Immature natural killer cell (primary cell): ENCODE data around the gene SORL1-AS1.
A peak's percentile ranks its signal among the peaks of the same experiment; 100 is the strongest.

ENCODE experiments used
- DNase-seq, 3 donors: peaks; one replicate each; pipeline ENCODE4 v3.0.0; 2022; ENCODE audit warnings: mixed read lengths in 1 of 3
- H3K27ac Mint-ChIP-seq, 6 donors: one replicate each; pipeline ENCODE4 v1.8.0; 2020; ENCODE audit warnings: mixed read lengths in 6 of 6, mild to moderate bottlenecking in 5 of 6, inconsistent platforms in 4 of 6, moderate library complexity in 3 of 6
- H3K27me3 Mint-ChIP-seq, 3 donors: one replicate each; pipeline ENCODE4 v1.8.0; 2020 to 2021; ENCODE audit warnings: low read depth in 3 of 3, mild to moderate bottlenecking in 3 of 3, mixed read lengths in 3 of 3, moderate library complexity in 3 of 3, inconsistent platforms in 1 of 3
- H3K36me3 Mint-ChIP-seq, 3 donors: one replicate each; pipeline ENCODE4 v1.8.0; 2020; ENCODE audit warnings: mixed read lengths in 3 of 3, inconsistent platforms in 2 of 3, mild to moderate bottlenecking in 2 of 3
- H3K4me1 Mint-ChIP-seq, 2 donors: one replicate each; pipeline ENCODE4 v1.8.0; 2020; ENCODE audit warnings: inconsistent platforms in 2 of 2, mild to moderate bottlenecking in 2 of 2, mixed read lengths in 2 of 2, moderate library complexity in 1 of 2
- H3K4me3 Mint-ChIP-seq, 5 donors: one replicate each; pipeline ENCODE4 v1.8.0; 2020; ENCODE audit warnings: mild to moderate bottlenecking in 5 of 5, mixed read lengths in 5 of 5, inconsistent platforms in 3 of 5, moderate library complexity in 3 of 5
- H3K9me3 Mint-ChIP-seq, 6 donors: one replicate each; pipeline ENCODE4 v1.8.0; 2020; ENCODE audit warnings: mild to moderate bottlenecking in 6 of 6, mixed read lengths in 6 of 6, inconsistent platforms in 4 of 6, moderate library complexity in 3 of 6

SORL1-AS1 gene

DNA sequence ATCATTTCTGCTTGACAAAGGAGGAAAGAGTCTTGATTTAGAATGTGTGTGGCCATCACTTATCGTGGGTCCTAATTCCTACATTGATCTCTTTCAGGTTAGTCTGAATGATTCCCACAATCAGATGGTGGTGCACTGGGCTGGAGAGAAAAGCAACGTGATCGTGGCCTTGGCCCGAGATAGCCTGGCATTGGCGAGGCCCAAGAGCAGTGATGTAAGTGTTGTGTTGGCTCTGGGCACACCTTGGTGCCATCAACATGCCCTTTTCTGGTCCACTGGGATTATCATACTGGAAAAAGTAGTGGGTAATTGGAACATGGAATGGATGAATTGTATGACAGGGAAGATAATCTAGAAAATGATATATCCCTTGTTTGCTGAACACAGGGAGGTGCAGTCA lies 17.1 kb upstream of the SORL1-AS1 start:
- Mint-ChIP-seq H3K4me3 (peak overlapping the region; percentile 22 to 88 (median 78)), H3K36me3 (peaks cover 22 to 47% (median 41%) of the 10 kb centered on the region in 3 donors), H3K4me1 (peaks cover 100% of the 10 kb centered on the region in 2 donors), H3K27me3 (peaks cover 0 to 28% (median 15%) of the 10 kb centered on the region in 3 donors), H3K27ac (peak overlapping the region; percentile 95 to 99 (median 96)), H3K9me3 (no peaks in the 10 kb centered on the region)
- no peak for DNase-seq

DNA sequence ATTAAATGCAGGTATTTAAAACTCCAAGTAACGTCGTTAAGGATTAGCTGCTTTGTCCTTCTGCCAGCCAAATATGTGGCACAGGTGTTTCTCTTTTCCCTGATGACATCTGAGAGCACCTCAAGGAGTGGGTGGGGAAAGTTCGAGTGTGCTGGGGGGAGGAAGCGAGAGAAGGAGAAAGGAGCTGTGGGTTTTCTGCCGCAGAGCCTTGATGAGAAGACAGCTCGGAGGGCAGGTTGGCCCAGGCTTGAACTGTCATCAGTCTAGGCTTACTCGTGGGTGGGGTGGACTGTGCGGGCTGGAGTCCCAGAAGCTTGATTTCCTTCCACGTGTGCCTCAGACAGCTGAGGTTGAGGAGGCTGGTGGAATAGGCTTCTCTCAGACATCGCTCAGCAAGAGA lies 15.2 kb upstream of the SORL1-AS1 start:
- DNase-seq, result peak; percentile 70 to 77 (median 76)
- Mint-ChIP-seq H3K4me3 (peak overlapping the region; percentile 76 to 88 (median 78)), H3K27ac (peak overlapping the region; percentile 95 to 99 (median 96)), H3K9me3 (no peaks in the 10 kb centered on the region), H3K36me3 (peaks cover 13 to 37% (median 28%) of the 10 kb centered on the region in 3 donors), H3K27me3 (peaks cover 0 to 32% (median 21%) of the 10 kb centered on the region in 3 donors), H3K4me1 (peaks cover 100% of the 10 kb centered on the region in 2 donors)

DNA sequence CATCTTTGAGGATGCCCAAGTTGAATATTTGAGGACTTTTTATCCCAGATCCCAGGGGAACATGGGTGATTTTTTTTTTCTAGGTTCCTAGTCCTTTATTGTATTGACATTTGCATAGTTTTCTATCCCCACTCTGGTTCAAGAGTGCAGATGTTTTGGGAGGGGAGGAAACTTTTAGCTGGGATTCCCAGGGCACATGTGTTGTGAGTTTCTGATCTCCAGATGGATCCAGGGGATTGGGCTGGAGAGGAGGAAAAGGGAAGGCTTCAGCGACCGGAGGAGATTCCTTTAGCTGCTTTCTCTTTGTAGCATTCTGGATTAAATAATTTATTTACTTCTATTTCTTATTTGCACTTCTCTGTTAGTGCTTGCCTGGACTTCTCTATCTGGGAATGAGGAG lies 14.7 kb upstream of the SORL1-AS1 start:
- H3K36me3 Mint-ChIP-seq, result peaks cover 11 to 34% (median 24%) of the 10 kb centered on the region in 3 donors

DNA sequence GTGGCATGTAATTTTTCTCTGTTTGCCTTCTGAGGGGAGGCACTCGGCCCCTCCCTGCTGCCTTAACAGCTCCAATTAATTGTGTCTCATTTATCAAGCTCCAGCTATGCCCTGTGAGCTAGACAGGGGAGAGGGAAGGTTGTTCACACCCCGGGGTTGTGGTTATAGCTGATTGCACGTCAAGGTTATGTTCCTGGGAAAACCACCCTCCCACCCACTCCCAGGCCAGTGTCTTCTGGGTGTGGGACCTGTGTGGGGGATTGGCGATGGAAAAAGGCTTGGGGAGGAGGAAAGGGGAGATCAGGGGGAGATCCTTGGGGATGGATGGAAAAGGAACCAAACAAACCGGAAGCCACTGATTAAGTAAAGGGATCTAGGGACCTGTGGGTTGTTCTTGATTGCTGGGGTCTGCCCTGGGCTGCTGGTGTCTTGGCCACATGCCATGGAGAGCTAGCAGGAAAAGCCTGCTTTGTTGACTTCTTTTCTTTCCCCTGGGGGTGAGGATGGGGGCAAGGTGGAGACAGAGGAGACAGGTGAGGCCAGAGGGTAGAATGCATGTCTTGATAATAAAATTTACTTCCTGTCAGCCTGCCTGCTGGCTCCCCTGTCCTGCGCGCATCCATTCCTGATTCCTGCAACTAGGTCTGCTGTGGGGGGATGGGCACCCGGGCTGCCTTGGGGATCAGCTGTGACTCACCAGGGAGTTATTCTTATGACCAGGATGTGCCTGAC lies 13.5 kb upstream of the SORL1-AS1 start:
- H3K4me3 Mint-ChIP-seq, result peak overlapping the region; percentile 78 to 88 (median 81)
- peaks cover 0 to 25% (median 16%) of the 10 kb centered on the region in 3 donors for H3K27me3 Mint-ChIP-seq
- peaks cover 100% of the 10 kb centered on the region in 2 donors for H3K4me1 Mint-ChIP-seq
- H3K36me3 Mint-ChIP-seq, result peaks cover 9 to 24% (median 15%) of the 10 kb centered on the region in 3 donors
- peak in 2 of 3 donors; percentile 45 to 57 for DNase-seq
- no peaks in the 10 kb centered on the region for H3K9me3 Mint-ChIP-seq
- peak overlapping the region; percentile 95 to 99 (median 96) for H3K27ac Mint-ChIP-seq

More for the DNA sequence above, 14.7 kb upstream of the SORL1-AS1 start:
- Mint-ChIP-seq H3K9me3 (no peaks in the 10 kb centered on the region), H3K27me3 (peaks cover 0 to 32% (median 20%) of the 10 kb centered on the region in 3 donors), H3K4me3 (peak overlapping the region; percentile 76 to 88 (median 78)), H3K4me1 (peaks cover 100% of the 10 kb centered on the region in 2 donors), H3K27ac (peak overlapping the region; percentile 95 to 99 (median 96))
- DNase-seq, result no peak

DNA sequence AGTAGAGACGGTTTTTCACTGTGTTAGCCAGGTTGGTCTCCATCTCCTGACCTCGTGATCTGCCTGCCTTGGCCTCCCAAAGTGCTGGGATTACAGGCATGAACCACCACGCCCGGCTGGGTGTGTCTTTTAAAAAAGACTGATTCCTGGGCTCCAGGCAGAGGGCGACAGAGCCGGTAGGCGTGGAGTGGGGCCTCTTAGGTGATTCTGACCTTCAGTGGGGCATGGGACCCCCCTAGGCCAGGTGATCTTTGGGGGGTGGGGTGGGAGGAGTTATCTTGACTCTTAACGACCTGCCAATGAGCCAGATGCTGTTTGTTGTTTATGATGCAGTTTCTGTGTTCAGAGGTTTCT lies 12.9 kb upstream of the SORL1-AS1 start:
- no peak for DNase-seq
- H3K27me3 Mint-ChIP-seq, result peaks cover 0 to 25% (median 16%) of the 10 kb centered on the region in 3 donors
- H3K27ac Mint-ChIP-seq, result peak overlapping the region; percentile 95 to 99 (median 96)
- H3K4me3 Mint-ChIP-seq, result peak overlapping the region; percentile 78 to 88 (median 81)
- H3K4me1 Mint-ChIP-seq, result peaks cover 100% of the 10 kb centered on the region in 2 donors
- no peaks in the 10 kb centered on the region for H3K9me3 Mint-ChIP-seq
- H3K36me3 Mint-ChIP-seq, result peaks cover 9 to 20% (median 10%) of the 10 kb centered on the region in 3 donors

DNA sequence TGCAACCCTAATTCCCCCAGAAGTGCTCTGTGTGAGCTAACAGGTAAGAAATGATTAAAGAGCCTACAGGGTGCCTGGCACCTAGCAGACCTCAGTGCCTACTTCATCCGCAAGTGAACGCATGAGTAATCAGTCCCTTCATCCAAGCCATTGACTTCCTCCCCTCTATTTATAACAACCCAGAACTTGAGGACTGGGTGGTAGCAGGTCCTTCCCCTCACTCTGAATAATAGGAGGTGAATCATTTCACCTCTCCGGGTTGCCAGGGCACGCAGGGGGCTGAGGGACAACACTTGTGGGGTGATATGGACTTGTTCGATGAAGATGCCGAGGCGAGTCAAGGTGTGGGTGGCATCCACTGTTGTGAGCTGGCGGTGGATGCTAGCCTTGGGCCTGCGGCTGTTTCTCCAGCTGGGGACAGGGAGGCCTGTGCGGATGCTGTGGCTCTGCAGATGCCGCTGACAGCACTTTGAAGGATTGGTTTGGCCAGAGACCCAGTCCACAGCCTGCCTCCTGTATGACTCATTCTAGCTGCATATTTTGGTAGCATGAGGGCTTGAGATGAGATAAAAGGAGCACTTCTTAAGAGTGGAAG lies 11.7 kb upstream of the SORL1-AS1 start:
- Mint-ChIP-seq H3K27me3 (peaks cover 0 to 25% (median 16%) of the 10 kb centered on the region in 3 donors), H3K36me3 (peaks cover under 1 to 8% (median 2%) of the 10 kb centered on the region in 3 donors), H3K4me3 (peak overlapping the region; percentile 71 to 88 (median 81)), H3K4me1 (peaks cover 99 to 100% of the 10 kb centered on the region in 2 donors), H3K27ac (peak overlapping the region; percentile 95 to 99 (median 96)), H3K9me3 (no peaks in the 10 kb centered on the region)
- DNase-seq, result peak; percentile 79 to 87 (median 84)

DNA sequence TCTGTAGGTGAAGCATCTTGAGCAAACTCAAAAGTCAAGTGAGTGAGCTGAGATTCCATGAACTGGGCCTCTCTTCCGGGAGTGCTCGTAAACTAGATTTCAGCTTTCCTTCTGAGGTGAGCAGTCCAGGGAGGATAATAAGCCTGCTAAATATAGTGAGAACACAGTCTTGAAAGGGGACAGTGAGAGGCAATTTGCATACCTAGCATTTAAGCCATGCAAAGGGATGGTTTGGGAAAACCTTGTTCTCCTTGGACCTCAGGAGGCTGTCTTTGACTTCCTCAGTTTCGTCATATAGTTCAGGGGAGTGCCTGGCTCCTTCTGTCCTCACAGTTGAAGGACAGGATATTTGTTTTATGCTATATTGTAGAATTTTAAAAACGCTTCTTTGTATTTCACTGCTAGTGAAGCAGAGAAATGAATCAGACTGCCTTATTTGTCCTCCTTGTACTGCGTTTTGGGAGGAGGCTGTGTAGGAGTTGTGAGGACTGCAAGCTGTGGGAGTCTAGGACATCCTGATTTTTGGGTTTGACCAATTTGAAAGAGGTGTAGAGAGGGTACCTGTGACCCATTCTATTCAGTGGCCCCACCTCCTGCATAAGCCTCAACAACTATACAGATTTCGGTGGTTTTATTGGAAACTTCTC lies 11.0 kb upstream of the SORL1-AS1 start:
- peaks cover 3 to 4% (median 4%) of the 10 kb centered on the region in 3 donors for H3K36me3 Mint-ChIP-seq
- H3K27me3 Mint-ChIP-seq, result peaks cover 0 to 22% (median 16%) of the 10 kb centered on the region in 3 donors
- H3K4me3 Mint-ChIP-seq, result peak overlapping the region; percentile 71 to 88 (median 81)
- no peaks in the 10 kb centered on the region for H3K9me3 Mint-ChIP-seq
- peak overlapping the region; percentile 95 to 99 (median 96) for H3K27ac Mint-ChIP-seq
- peaks cover 99 to 100% of the 10 kb centered on the region in 2 donors for H3K4me1 Mint-ChIP-seq
- DNase-seq, result no peak

DNA sequence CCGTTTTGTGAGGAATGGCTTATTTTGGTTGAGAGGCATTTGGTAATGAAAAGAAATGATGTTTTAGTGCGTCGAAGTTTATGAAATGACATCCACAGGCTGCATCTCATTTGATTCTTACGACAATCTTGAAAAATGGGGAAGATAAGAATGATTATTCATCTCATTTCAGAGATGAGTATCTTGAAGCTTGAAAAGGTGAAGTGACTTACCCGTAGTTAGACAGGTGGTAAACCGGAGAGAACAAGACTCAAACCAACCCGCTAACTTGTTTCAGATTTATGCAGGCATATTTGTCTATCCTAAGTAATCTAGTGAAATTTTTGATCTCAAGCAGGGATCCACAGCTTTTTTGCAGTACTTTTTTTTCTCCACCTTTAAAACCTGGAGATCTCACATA lies 9.1 kb upstream of the SORL1-AS1 start:
- Mint-ChIP-seq H3K27me3 (peaks cover 0 to 16% (median 12%) of the 10 kb centered on the region in 3 donors), H3K27ac (peak overlapping the region; percentile 95 to 99 (median 96)), H3K4me3 (peak overlapping the region in 2 of 5 donors; percentile 15 to 85), H3K4me1 (peaks cover 98 to 100% of the 10 kb centered on the region in 2 donors), H3K9me3 (no peaks in the 10 kb centered on the region), H3K36me3 (peaks cover 0 to 16% (median 9%) of the 10 kb centered on the region in 3 donors)
- no peak for DNase-seq

DNA sequence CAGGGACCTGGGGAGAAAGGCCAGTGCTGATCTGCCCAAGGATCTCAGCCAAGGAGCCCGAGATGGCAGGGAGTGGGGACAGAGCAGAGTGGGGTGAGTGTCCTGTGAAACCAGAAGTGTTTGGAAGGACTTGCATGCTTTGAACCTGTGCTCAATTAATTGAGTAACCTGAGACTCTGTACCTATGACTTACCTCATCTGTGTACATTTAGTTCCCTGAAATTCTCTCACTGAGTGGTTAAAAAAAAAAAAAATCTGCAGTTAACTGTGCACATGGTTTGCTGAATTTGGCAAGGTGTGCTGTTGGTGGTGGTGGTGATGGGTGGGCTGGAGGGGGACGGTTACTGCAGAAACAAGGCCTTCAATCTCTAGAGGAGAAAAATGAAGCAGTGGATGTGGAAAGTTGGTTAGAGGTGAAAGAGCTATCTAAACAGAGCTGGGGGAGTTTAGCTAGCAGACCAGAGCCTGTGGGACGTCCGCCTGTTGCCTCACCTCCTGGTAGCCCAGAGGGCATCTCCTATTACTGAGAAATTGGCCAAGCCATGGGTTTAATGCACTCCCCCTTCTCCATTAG lies 8.3 kb upstream of the SORL1-AS1 start:
- H3K27me3 Mint-ChIP-seq, result peaks cover 0 to 12% (median 10%) of the 10 kb centered on the region in 3 donors
- no peak for DNase-seq
- peaks cover 98 to 100% of the 10 kb centered on the region in 2 donors for H3K4me1 Mint-ChIP-seq
- H3K4me3 Mint-ChIP-seq, result peak overlapping the region in 2 of 5 donors; percentile 9 to 85
- H3K36me3 Mint-ChIP-seq, result peaks cover 0 to 19% (median 9%) of the 10 kb centered on the region in 3 donors
- no peaks in the 10 kb centered on the region for H3K9me3 Mint-ChIP-seq
- H3K27ac Mint-ChIP-seq, result peak overlapping the region; percentile 95 to 99 (median 96)

DNA sequence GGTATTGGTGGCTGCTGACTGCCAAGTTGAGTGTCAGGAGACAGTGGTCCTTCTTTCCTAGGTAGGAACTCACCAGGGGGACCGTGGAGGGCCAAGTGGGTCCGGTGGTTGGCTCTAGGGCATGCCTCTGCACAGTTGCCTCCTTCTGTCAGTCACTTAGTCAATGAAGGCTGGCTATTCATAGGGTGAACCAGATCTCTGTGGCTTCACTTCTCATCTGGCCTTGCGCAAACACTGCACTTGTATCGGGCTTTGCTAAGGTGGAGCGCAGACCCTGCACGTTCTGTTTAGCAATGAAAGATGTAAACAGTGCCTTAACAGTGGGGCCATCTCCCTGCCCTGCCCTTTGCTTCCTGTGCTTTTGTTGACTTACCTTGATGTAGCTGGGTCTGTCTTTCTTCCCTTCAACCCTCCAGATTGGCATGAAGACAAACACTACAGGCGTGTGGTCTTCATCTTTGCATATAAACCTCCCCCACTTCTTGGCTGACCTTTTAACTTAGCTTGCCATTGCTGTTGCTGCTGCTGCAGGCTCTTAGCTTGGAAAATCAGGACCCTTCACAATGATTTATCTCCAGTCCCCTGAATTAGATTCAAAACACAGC lies 6.7 kb upstream of the SORL1-AS1 start:
- H3K36me3 Mint-ChIP-seq, result peaks cover 0 to 20% (median 9%) of the 10 kb centered on the region in 3 donors
- H3K4me1 Mint-ChIP-seq, result peaks cover 98 to 100% of the 10 kb centered on the region in 2 donors
- H3K27ac Mint-ChIP-seq, result peak overlapping the region; percentile 65 to 99 (median 96)

DNA sequence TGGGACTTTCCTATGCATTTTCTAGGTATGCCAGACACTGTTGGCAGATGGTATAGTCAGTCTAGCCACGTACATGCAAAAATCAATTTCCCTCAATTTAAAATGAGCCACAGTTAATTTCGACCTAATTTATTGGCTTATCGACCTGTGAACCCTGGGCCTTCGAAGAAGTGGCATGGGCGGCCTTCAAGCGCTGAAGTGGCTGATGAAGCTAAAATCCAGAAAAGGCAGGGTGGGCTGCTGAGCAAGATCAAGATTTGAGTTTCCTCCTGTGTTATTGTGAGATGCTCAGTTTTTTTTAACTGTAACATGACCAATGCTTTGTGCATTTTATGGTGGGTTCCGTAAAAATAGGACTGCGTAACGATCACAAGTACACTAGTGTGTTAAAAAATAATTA lies 5.8 kb upstream of the SORL1-AS1 start:
- peak overlapping the region; percentile 65 to 99 (median 96) for H3K27ac Mint-ChIP-seq
- peaks cover 98 to 100% of the 10 kb centered on the region in 2 donors for H3K4me1 Mint-ChIP-seq
- H3K4me3 Mint-ChIP-seq, result peak overlapping the region in 3 of 5 donors; percentile 1 to 61 (median 22)
- peaks cover 0 to 20% (median 9%) of the 10 kb centered on the region in 3 donors for H3K36me3 Mint-ChIP-seq
- H3K9me3 Mint-ChIP-seq, result no peaks in the 10 kb centered on the region
- peaks cover 0 to 3% (median 2%) of the 10 kb centered on the region in 3 donors for H3K27me3 Mint-ChIP-seq
- DNase-seq, result no peak

More for the DNA sequence above, 6.7 kb upstream of the SORL1-AS1 start:
- Mint-ChIP-seq H3K4me3 (peak overlapping the region in 4 of 5 donors; percentile 38 to 61 (median 49)), H3K27me3 (peaks cover 0 to 6% (median 4%) of the 10 kb centered on the region in 3 donors), H3K9me3 (no peaks in the 10 kb centered on the region)
- DNase-seq, result no peak

DNA sequence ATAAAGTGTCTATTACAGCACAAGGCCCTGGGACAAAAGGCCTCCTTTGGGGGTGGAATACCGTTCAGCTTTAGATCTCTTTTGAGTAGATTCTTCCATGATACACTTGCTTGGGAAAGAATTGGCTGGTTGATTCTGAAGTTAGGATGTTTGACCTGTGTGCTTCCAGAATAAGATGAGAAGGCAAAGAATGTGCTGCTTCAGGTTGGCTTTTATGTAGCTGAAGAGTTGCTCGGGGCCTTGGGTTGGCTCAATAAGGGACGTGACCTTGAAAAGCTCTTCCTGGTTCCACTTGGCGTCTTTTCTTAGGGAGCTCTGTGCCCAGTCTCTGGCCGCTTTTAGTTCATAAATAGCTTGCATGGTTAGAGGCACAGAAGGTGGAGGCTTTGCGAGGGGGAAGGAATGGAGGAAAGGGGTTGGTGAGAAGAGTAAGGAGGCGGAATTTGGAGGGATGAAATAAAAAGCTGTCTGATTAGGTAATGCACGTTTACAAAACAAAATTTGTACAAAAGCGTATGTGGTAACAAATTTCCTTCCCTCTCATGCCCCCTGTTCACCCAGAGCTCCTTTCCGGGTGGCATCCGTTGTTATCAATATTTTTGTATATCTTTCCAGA lies 4.2 kb upstream of the SORL1-AS1 start:
- DNase-seq, result no peak
- H3K36me3 Mint-ChIP-seq, result peaks cover 0 to 24% (median 14%) of the 10 kb centered on the region in 3 donors
- H3K27me3 Mint-ChIP-seq, result peaks cover 5 to 12% (median 10%) of the 10 kb centered on the region in 3 donors
- no peaks in the 10 kb centered on the region for H3K9me3 Mint-ChIP-seq
- H3K4me1 Mint-ChIP-seq, result peaks cover 90 to 95% of the 10 kb centered on the region in 2 donors
- peak overlapping the region; percentile 91 to 100 (median 98) for H3K27ac Mint-ChIP-seq
- peak overlapping the region in 4 of 5 donors; percentile 13 to 74 (median 26) for H3K4me3 Mint-ChIP-seq
